Suprapubic skin (tissue), 4 donors: ENCODE data around the gene RTN4R.
"Not testable (repeated sequence)": the region's sequence is repeated elsewhere in the genome, so short reads cannot be mapped to it uniquely, and the experiment has no call there.

ENCODE experiments used
- EP300 ChIP-seq: sonication (generic); formaldehyde crosslinking; IDR thresholded peaks from one replicate; pipeline ENCODE4 v1.6.1; 2017; ENCODE audit warnings: antibody characterized with exemption
- POLR2A ChIP-seq, 2 donors: fragments of 450-650 bp; IDR thresholded peaks; one replicate each; pipeline ENCODE4 v1.6.1; 2017; ENCODE audit warnings: antibody characterized with exemption in 2 of 2, mild to moderate bottlenecking in 2 of 2, moderate library complexity in 2 of 2
- POLR2AphosphoS5 ChIP-seq, 3 donors: sonication (generic); formaldehyde crosslinking; IDR thresholded peaks; one replicate each; pipeline ENCODE4 v1.6.1; 2017; ENCODE audit warnings: antibody characterized with exemption in 3 of 3
- TF ChIP-seq, protein P1 (sequence below), 2 donors: fragments of 200-600 bp in 1 of 2; fragments of 450-650 bp in 1 of 2; sonication (generic) in 1 of 2; IDR thresholded peaks; one replicate each; pipeline ENCODE4 v1.5.1; 2016 to 2019; ENCODE audit warnings: antibody characterized with exemption in 2 of 2, mild to moderate bottlenecking in 1 of 2, moderate library complexity in 1 of 2

DNA sequence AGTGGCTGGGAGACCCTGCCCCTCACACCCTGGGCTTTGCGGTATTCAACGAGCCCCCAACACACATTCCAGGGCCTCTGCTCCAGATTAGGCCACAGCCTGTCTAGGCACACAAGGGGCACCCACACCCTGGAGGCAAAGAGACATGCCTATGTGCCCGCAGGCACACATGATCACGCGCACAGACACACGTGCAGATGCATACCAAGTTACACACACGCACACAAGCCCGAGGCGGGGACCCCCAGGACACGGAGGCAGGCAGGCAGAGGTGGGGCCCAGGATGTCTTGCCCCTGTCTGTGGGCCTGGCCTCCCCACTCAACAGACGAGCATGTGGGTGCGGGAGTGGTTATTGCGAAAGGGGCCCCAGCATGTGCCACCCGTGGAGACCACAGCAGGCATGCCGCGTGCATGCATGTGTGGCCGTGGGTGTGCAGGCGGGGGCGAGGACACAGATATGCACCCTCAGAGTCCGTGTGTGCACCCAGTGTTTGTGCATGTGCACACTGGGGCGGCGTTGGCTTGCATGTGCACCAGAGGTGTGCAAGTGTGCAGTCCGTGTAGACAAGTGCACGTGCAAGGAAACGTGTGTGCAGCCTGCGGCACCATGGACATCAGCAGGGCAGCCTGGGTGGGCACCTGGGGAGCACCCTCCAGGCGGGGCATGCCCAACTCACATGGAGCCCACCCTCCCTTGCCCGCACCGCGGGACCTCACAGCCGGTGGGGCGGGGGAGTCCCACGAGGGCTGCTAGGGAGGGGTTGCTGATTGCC is 1.3 kb downstream of the RTN4R start:
- TF ChIP-seq, protein P1, sequence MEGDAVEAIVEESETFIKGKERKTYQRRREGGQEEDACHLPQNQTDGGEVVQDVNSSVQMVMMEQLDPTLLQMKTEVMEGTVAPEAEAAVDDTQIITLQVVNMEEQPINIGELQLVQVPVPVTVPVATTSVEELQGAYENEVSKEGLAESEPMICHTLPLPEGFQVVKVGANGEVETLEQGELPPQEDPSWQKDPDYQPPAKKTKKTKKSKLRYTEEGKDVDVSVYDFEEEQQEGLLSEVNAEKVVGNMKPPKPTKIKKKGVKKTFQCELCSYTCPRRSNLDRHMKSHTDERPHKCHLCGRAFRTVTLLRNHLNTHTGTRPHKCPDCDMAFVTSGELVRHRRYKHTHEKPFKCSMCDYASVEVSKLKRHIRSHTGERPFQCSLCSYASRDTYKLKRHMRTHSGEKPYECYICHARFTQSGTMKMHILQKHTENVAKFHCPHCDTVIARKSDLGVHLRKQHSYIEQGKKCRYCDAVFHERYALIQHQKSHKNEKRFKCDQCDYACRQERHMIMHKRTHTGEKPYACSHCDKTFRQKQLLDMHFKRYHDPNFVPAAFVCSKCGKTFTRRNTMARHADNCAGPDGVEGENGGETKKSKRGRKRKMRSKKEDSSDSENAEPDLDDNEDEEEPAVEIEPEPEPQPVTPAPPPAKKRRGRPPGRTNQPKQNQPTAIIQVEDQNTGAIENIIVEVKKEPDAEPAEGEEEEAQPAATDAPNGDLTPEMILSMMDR (IDR thresholded peaks at IDR 0.05): not testable (repeated sequence)
- not testable (repeated sequence) for TF ChIP-seq POLR2AphosphoS5 (IDR thresholded peaks at IDR 0.05); POLR2A (IDR thresholded peaks at IDR 0.05); EP300
